Stimulated activated CD4-positive, alpha-beta T cell treated with anti-CD3 and anti-CD28 coated beads, TNF-alpha, amount 100 ng/mL, for 4 hours (primary cell): ENCODE measurements around the gene SUN3.
"Not testable (repeated sequence)": the region's sequence is repeated elsewhere in the genome, so short reads cannot be mapped to it uniquely, and the experiment has no call there.

Experiments
- DNase-seq, 3 experiments: peaks; one replicate each; pipeline ENCODE4 v3.0.0-alpha.2; 2020; ENCODE audit warnings: low read depth in 3 of 3

The SUN3 gene

GRCh38 chr7:47945261-47946015, 83.5 kb downstream of the SUN3 start:
- peak; percentile 46 to 56 (median 54) for DNase-seq

DNA sequence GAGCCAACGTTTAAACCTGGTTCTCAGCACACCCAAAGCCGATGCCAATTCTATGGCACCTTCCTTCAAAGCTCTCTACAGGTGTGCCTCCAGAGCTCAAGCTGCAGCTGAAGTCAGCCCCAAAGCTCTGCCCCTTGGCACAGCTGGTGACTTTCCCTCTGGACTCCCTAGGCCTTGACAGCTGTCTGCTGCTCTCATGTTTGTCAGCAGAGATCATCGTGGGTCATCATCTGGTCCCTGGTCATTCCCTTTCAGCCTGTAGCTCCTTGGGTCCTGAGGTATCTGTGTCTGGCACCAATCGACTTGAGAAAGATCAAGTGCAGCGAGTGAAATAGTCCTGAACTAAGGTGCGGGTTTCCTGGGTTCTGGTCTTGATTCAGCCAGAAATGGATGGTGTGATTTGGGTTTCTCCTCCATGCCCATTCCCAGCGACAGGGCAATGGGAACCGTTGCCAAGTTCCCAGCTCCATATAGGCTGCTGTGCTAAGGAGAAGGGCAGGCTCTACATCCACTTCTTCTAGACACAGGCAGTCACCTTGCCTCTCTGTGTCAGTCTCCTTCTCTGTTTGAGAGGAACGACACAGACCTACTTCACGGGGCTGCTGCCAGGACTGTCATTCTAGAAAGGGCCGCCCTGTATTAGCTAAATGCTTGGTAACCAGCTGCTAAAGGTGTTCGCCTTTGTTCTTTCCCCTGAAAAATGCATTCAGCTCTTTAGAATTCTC, 84.2 kb downstream of the SUN3 start:
- no peak for DNase-seq

GRCh38 chr7:47943676-47944474, 85.0 kb downstream of the SUN3 start:
- no peak for DNase-seq

DNA sequence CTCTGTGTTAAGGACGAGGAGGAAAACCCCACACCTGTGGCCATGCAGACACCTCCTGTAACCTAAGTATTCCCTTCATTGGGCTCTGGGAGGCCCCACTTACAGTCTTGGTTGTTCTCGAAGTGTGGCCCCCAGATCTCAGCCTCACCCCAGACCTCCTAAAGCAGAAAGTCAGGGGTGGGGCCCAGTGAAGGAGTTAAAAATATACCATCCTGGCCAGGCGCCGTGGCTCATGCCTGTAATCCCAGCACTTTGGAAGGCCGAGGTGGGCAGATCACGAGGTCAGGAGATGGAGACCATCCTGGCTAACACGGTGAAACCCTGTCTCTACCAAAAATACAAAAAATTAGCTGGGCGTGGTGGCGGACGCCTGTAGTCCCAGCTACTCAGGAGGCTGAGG, 86.3 kb downstream of the SUN3 start:
- DNase-seq, result not testable (repeated sequence)

DNA sequence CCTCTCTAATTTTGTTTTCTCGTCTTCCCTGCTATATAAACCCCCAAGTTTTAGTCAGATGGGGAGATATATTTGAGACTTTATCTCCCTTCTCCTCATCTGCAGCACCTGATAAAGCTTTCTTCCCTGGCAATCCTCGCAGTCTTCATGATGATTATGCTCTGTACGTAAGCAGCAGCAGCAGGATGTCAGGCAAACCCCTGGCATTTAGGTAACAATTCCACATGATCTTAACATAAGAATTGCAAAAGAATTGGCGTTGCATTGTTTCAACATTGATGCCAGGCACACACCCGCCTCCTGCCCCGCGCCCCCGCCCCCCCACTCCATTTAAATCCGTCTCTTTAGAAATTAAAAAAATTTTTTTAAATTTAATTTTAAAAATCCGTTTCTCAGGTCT, 86.8 kb downstream of the SUN3 start:
- no peak for DNase-seq

DNA sequence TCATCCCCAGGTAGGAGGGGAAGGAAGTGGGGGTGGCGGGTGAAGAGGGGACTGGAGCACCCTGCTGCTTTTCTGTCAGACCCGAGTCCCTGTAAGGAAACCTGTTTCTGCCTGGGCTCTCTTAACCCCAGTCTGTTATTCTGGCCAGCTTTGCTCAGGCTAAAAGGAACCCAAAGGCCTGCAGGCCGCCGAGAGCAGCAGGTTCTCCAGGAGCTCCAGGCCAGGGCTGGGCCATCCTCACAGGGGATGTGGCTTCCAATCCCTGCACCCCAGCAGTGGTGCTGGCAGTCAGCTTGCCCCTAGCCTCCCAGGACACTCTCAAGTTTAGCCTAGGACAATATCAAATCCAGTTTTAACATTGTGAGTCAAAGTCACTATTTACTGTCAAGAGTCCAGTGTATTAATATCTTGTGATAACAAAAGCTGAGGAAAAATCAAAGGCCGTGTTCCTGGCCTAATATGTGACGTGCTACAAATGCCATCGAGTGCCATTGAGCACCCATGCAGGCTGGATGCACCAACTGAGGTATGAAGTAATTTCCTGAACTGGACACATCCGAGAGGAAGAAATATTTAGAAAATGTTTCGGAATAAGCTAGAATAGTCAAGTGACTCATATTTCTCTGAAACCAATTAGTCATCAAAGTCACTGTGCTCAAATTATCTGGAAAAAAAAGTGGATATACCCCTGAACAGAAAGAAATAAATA, 87.6 kb downstream of the SUN3 start:
- no peak for DNase-seq

DNA sequence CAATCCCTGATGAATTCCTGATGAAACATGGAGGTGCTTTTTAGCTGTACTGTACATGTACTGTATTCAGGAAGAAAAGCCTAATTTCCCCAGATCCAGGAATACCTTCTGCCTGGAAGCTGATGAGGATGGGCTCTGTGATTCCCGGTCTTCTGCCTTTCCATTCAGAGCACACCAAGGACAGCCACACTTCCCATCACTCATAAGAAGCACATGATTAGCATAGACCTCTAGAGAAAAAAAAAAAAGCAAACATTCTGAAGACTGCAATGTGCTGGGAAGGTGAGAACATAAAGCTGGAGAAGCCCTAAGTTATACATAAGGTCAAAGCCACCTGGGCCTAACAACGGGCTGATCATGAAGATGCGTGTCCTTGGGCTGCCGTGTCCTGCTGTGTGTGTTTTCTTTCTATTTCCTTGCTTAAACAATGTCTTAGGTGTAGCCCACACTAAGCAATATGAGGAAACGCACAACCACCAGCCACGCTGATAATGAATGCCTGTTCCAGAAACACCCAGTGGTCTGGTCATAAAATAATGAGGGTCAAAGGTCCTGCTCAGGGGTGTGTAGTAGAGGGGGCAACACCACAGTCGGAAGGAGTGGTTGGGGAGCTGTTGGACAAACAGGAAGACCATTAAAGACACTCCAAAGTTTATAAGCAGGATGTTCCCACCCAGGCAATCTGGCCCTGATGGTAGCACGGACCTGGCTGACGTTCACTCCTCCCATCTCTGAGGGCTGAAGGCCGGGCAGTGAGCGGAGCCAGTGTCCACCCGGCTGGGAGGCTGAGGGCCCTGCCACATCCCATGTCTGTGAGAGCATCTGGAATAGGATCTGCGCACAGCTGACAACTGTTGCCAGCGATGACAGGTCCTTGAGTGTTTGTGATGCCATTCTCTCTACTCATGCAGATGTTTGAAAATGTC, 88.6 kb downstream of the SUN3 start:
- DNase-seq, result no peak

GRCh38 chr7:47939425-47940036, 89.4 kb downstream of the SUN3 start:
- DNase-seq, result no peak

- no peak for DNase-seq
Observed at GRCh38 chr7:47938574-47939165, 90.2 kb downstream of the SUN3 start.

- DNase-seq, result no peak
Observed at GRCh38 chr7:47937711-47938573, 91.0 kb downstream of the SUN3 start.
